ENCODE measurements around the gene EIF5AL1.
"Not testable (repeated sequence)": the region's sequence is repeated elsewhere in the genome, so short reads cannot be mapped to it uniquely, and the experiment has no call there.

GRCh38 chr10:79521751-79522150, 9.4 kb downstream of the EIF5AL1 start:
- TF ChIP-seq, protein P1, sequence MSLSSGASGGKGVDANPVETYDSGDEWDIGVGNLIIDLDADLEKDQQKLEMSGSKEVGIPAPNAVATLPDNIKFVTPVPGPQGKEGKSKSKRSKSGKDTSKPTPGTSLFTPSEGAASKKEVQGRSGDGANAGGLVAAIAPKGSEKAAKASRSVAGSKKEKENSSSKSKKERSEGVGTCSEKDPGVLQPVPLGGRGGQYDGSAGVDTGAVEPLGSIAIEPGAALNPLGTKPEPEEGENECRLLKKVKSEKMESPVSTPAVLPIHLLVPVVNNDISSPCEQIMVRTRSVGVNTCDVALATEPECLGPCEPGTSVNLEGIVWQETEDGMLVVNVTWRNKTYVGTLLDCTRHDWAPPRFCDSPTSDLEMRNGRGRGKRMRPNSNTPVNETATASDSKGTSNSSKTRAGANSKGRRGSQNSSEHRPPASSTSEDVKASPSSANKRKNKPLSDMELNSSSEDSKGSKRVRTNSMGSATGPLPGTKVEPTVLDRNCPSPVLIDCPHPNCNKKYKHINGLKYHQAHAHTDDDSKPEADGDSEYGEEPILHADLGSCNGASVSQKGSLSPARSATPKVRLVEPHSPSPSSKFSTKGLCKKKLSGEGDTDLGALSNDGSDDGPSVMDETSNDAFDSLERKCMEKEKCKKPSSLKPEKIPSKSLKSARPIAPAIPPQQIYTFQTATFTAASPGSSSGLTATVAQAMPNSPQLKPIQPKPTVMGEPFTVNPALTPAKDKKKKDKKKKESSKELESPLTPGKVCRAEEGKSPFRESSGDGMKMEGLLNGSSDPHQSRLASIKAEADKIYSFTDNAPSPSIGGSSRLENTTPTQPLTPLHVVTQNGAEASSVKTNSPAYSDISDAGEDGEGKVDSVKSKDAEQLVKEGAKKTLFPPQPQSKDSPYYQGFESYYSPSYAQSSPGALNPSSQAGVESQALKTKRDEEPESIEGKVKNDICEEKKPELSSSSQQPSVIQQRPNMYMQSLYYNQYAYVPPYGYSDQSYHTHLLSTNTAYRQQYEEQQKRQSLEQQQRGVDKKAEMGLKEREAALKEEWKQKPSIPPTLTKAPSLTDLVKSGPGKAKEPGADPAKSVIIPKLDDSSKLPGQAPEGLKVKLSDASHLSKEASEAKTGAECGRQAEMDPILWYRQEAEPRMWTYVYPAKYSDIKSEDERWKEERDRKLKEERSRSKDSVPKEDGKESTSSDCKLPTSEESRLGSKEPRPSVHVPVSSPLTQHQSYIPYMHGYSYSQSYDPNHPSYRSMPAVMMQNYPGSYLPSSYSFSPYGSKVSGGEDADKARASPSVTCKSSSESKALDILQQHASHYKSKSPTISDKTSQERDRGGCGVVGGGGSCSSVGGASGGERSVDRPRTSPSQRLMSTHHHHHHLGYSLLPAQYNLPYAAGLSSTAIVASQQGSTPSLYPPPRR (CRISPR knock-in tag; IDR thresholded peaks at IDR 0.05; ENCODE audit: borderline replicate concordance) = not testable (repeated sequence)
- not testable (repeated sequence) for TF ChIP-seq POLR2A (IDR thresholded peaks at IDR 0.05; ENCODE audit: insufficient read depth in 1 of 2, low read depth in 2 of 2, low read length in 2 of 2); SKIL (CRISPR knock-in tag; IDR thresholded peaks at IDR 0.05; ENCODE audit: borderline replicate concordance); CTCF (CRISPR knock-in tag; IDR thresholded peaks at IDR 0.05); HOXA7 (CRISPR knock-in tag; IDR thresholded peaks at IDR 0.05); SMAD3 (CRISPR knock-in tag; IDR thresholded peaks at IDR 0.05)
